Naive B cell (primary cell): ENCODE results near the gene IQSEC3. TPM values are rescaled to one million over a fixed set of nuclear protein-coding genes. Genes with fewer than 3 reads are reported as not detected.

ENCODE experiments used
- ATAC-seq, 2 donors: fragments of 150-1000 bp; cut with Tn5 transposase; 2 replicates each; pipeline ENCODE4 v1.10.0; 2021; ENCODE audit warnings: low read depth in 2 of 2, mild to moderate bottlenecking in 2 of 2, moderate library complexity in 2 of 2
- DNase-seq: peaks from one replicate; pipeline ENCODE4 v3.0.0; 2022
- H3K27ac Mint-ChIP-seq, 6 donors: one replicate each; pipeline ENCODE4 v1.8.0; 2020 to 2022; ENCODE audit warnings: mild to moderate bottlenecking in 6 of 6, mixed read lengths in 6 of 6, moderate library complexity in 5 of 6, inconsistent platforms in 2 of 6
- H3K27me3 Mint-ChIP-seq, 3 donors: one replicate each; pipeline ENCODE4 v1.8.0; 2021 to 2022; ENCODE audit warnings: mixed read lengths in 3 of 3, mild to moderate bottlenecking in 1 of 3
- H3K36me3 Mint-ChIP-seq, 2 donors: one replicate each; pipeline ENCODE4 v1.8.0; 2020 to 2022; ENCODE audit warnings: mixed read lengths in 2 of 2, inconsistent platforms in 1 of 2, mild to moderate bottlenecking in 1 of 2
- H3K4me1 Mint-ChIP-seq, 3 donors: one replicate each; pipeline ENCODE4 v1.8.0; 2020 to 2022; ENCODE audit warnings: mixed read lengths in 3 of 3, inconsistent platforms in 1 of 3, mild to moderate bottlenecking in 1 of 3, moderate library complexity in 1 of 3
- H3K4me3 Mint-ChIP-seq, 8 donors: one replicate each; pipeline ENCODE4 v1.8.0; 2020 to 2022; ENCODE audit warnings: mild to moderate bottlenecking in 8 of 8, mixed read lengths in 8 of 8, moderate library complexity in 8 of 8, inconsistent platforms in 2 of 8
- H3K9me3 Mint-ChIP-seq, 7 donors: one replicate each; pipeline ENCODE4 v1.8.0; 2020 to 2022; ENCODE audit warnings: mixed read lengths in 7 of 7, mild to moderate bottlenecking in 5 of 7, inconsistent platforms in 2 of 7, moderate library complexity in 1 of 7
- polyA plus RNA-seq, 6 donors: library from polyadenylated mRNA; unstranded; fragments of 300-500 nt; fragmentation: Illumina TruSeq; gene quantifications; one replicate each; pipeline ENCODE4 v1.2.3, GENCODE V29; 2021; ENCODE audit warnings: low read depth in 6 of 6

Gene IQSEC3
- polyA plus RNA-seq, 6 donors from 2014 or later: not detected

GRCh38 chr12:171743-172676, 105.4 kb downstream of the IQSEC3 start:
- H3K27me3 Mint-ChIP-seq: peaks cover 5 to 65% (median 38%) of the 10 kb centered on the region in 3 donors

GRCh38 chr12:172732-173161, 106.2 kb downstream of the IQSEC3 start:
- H3K27ac Mint-ChIP-seq: no peak overlapping the region
- H3K9me3 Mint-ChIP-seq: no peaks in the 10 kb centered on the region
- no peaks in the 10 kb centered on the region for H3K4me1 Mint-ChIP-seq
- ATAC-seq (no peak), DNase-seq (no peak)
- peaks cover 5 to 61% (median 38%) of the 10 kb centered on the region in 3 donors for H3K27me3 Mint-ChIP-seq
- no peaks in the 10 kb centered on the region for H3K36me3 Mint-ChIP-seq
- no peak overlapping the region for H3K4me3 Mint-ChIP-seq

More at GRCh38 chr12:171743-172676, 105.4 kb downstream of the IQSEC3 start:
- Mint-ChIP-seq H3K4me3 (no peak overlapping the region), H3K27ac (no peak overlapping the region), H3K9me3 (no peaks in the 10 kb centered on the region), H3K4me1 (no peaks in the 10 kb centered on the region), H3K36me3 (no peaks in the 10 kb centered on the region)
- DNase-seq (no peak), ATAC-seq (no peak)

- ATAC-seq: no peak
- H3K27me3 Mint-ChIP-seq: peaks cover 5 to 70% (median 42%) of the 10 kb centered on the region in 3 donors
- peak overlapping the region in 1 of 6 donors; percentile 60 for H3K27ac Mint-ChIP-seq
- H3K9me3 Mint-ChIP-seq: no peaks in the 10 kb centered on the region
- no peaks in the 10 kb centered on the region for H3K4me1 Mint-ChIP-seq
- no peaks in the 10 kb centered on the region for H3K36me3 Mint-ChIP-seq
- no peak for DNase-seq
- H3K4me3 Mint-ChIP-seq: no peak overlapping the region
These were observed 107.6 kb downstream of the IQSEC3 start for GRCh38 chr12:174124-174523.

GRCh38 chr12:174596-174995, 108.0 kb downstream of the IQSEC3 start:
- Mint-ChIP-seq H3K9me3 (no peaks in the 10 kb centered on the region), H3K27me3 (peaks cover under 1 to 66% (median 37%) of the 10 kb centered on the region in 3 donors), H3K36me3 (no peaks in the 10 kb centered on the region), H3K27ac (no peak overlapping the region), H3K4me1 (no peaks in the 10 kb centered on the region), H3K4me3 (no peak overlapping the region)
- DNase-seq (no peak), ATAC-seq (no peak)

- no peaks in the 10 kb centered on the region for H3K9me3 Mint-ChIP-seq
- peaks cover 0 to 60% (median 41%) of the 10 kb centered on the region in 3 donors for H3K27me3 Mint-ChIP-seq
- ATAC-seq (no peak), DNase-seq (no peak)
- H3K36me3 Mint-ChIP-seq: no peaks in the 10 kb centered on the region
- no peak overlapping the region for H3K4me3 Mint-ChIP-seq
- no peak overlapping the region for H3K27ac Mint-ChIP-seq
- peaks cover 5 to 6% (median 5%) of the 10 kb centered on the region in 3 donors for H3K4me1 Mint-ChIP-seq
These were observed 108.7 kb downstream of the IQSEC3 start for GRCh38 chr12:175250-175649.

- peaks cover 8 to 9% (median 9%) of the 10 kb centered on the region in 3 donors for H3K4me1 Mint-ChIP-seq
- H3K36me3 Mint-ChIP-seq: no peaks in the 10 kb centered on the region
- no peak overlapping the region for H3K4me3 Mint-ChIP-seq
- H3K27ac Mint-ChIP-seq: no peak overlapping the region
- ATAC-seq: no peak
- H3K9me3 Mint-ChIP-seq: no peaks in the 10 kb centered on the region
- H3K27me3 Mint-ChIP-seq: peaks cover 0 to 59% (median 41%) of the 10 kb centered on the region in 3 donors
- DNase-seq: no peak
These were observed 109.2 kb downstream of the IQSEC3 start for GRCh38 chr12:175759-176158.

GRCh38 chr12:176321-177181, 110.0 kb downstream of the IQSEC3 start:
- Mint-ChIP-seq H3K9me3 (no peaks in the 10 kb centered on the region), H3K36me3 (no peaks in the 10 kb centered on the region), H3K4me3 (no peak overlapping the region), H3K4me1 (peaks cover 8 to 13% (median 9%) of the 10 kb centered on the region in 3 donors), H3K27me3 (peaks cover 0 to 51% (median 33%) of the 10 kb centered on the region in 3 donors), H3K27ac (no peak overlapping the region)
- no peak for DNase-seq
- ATAC-seq: no peak

- H3K4me3 Mint-ChIP-seq: no peak overlapping the region
- peaks cover 8 to 13% (median 9%) of the 10 kb centered on the region in 3 donors for H3K4me1 Mint-ChIP-seq
- no peaks in the 10 kb centered on the region for H3K36me3 Mint-ChIP-seq
- no peaks in the 10 kb centered on the region for H3K9me3 Mint-ChIP-seq
- ATAC-seq (no peak), DNase-seq (no peak)
- H3K27me3 Mint-ChIP-seq: peaks cover 0 to 49% (median 27%) of the 10 kb centered on the region in 3 donors
- peak overlapping the region in 1 of 6 donors; percentile 28 for H3K27ac Mint-ChIP-seq
These were observed 110.9 kb downstream of the IQSEC3 start for GRCh38 chr12:177336-177979.

GRCh38 chr12:177980-178828, 111.6 kb downstream of the IQSEC3 start:
- H3K9me3 Mint-ChIP-seq: no peaks in the 10 kb centered on the region
- H3K27me3 Mint-ChIP-seq: peaks cover 4 to 50% (median 21%) of the 10 kb centered on the region in 3 donors
- H3K4me1 Mint-ChIP-seq: peaks cover 8 to 13% (median 9%) of the 10 kb centered on the region in 3 donors
- no peak for ATAC-seq
- no peak for DNase-seq
- no peaks in the 10 kb centered on the region for H3K36me3 Mint-ChIP-seq
- H3K27ac Mint-ChIP-seq: peak overlapping the region in 1 of 6 donors; percentile 28
- H3K4me3 Mint-ChIP-seq: no peak overlapping the region

GRCh38 chr12:178829-179109, 112.2 kb downstream of the IQSEC3 start:
- Mint-ChIP-seq H3K27ac (peak overlapping the region in 1 of 6 donors; percentile 59), H3K36me3 (no peaks in the 10 kb centered on the region)

GRCh38 chr12:179131-179884, 112.7 kb downstream of the IQSEC3 start:
- peaks cover 8 to 13% (median 9%) of the 10 kb centered on the region in 3 donors for H3K4me1 Mint-ChIP-seq
- H3K27ac Mint-ChIP-seq: peak overlapping the region in 1 of 6 donors; percentile 59
- no peak for ATAC-seq

More at GRCh38 chr12:178829-179109, 112.2 kb downstream of the IQSEC3 start:
- peak overlapping the region in 1 of 8 donors; percentile 74 for H3K4me3 Mint-ChIP-seq
- ATAC-seq (no peak), DNase-seq (no peak)
- peaks cover 5 to 49% (median 19%) of the 10 kb centered on the region in 3 donors for H3K27me3 Mint-ChIP-seq
- H3K4me1 Mint-ChIP-seq: peaks cover 8 to 13% (median 9%) of the 10 kb centered on the region in 3 donors
- H3K9me3 Mint-ChIP-seq: no peaks in the 10 kb centered on the region

GRCh38 chr12:179885-180284, 113.3 kb downstream of the IQSEC3 start:
- Mint-ChIP-seq H3K4me3 (no peak overlapping the region), H3K27ac (peak overlapping the region in 2 of 6 donors; percentile 30 to 32), H3K4me1 (peaks cover 8 to 13% (median 9%) of the 10 kb centered on the region in 3 donors), H3K36me3 (no peaks in the 10 kb centered on the region), H3K9me3 (no peaks in the 10 kb centered on the region), H3K27me3 (peaks cover 8 to 43% (median 17%) of the 10 kb centered on the region in 3 donors)
- DNase-seq: no peak
- no peak for ATAC-seq

More at GRCh38 chr12:179131-179884, 112.7 kb downstream of the IQSEC3 start:
- no peaks in the 10 kb centered on the region for H3K9me3 Mint-ChIP-seq
- H3K27me3 Mint-ChIP-seq: peaks cover 5 to 46% (median 14%) of the 10 kb centered on the region in 3 donors
- no peak for DNase-seq
- H3K4me3 Mint-ChIP-seq: peak overlapping the region in 1 of 8 donors; percentile 74
- no peaks in the 10 kb centered on the region for H3K36me3 Mint-ChIP-seq
